Nephron progenitor cell (in vitro differentiated cells): ENCODE data around the gene MTHFD1L.

Experiments
- DNase-seq: peaks from one replicate; pipeline ENCODE4 v3.0.0; 2021
- H3K27ac Mint-ChIP-seq: 2 replicates; pipeline ENCODE4 v1.8.0; 2021; ENCODE audit warnings: mild to moderate bottlenecking, moderate library complexity, mixed read lengths
- H3K27me3 Mint-ChIP-seq: 2 replicates; pipeline ENCODE4 v1.8.0; 2021; ENCODE audit warnings: mild to moderate bottlenecking, low read depth, mixed read lengths; ENCODE audit not compliant: poor library complexity
- H3K36me3 Mint-ChIP-seq: 2 replicates; pipeline ENCODE4 v1.8.0; 2021; ENCODE audit warnings: low read depth, mixed read lengths
- H3K4me1 Mint-ChIP-seq: 2 replicates; pipeline ENCODE4 v1.8.0; 2021; ENCODE audit warnings: mixed read lengths
- H3K4me3 Mint-ChIP-seq: 2 replicates; pipeline ENCODE4 v1.8.0; 2021; ENCODE audit warnings: mild to moderate bottlenecking, moderate library complexity, mixed read lengths
- H3K9me3 Mint-ChIP-seq: 2 replicates; pipeline ENCODE4 v1.8.0; 2021; ENCODE audit warnings: mild to moderate bottlenecking, moderate library complexity, mixed read lengths
- TF ChIP-seq, protein P1 (sequence below): fragments of 200-600 bp; sonication (generic); IDR thresholded peaks from 2 replicates; pipeline ENCODE4 v1.5.0; 2021; ENCODE audit warnings: antibody characterized with exemption

MTHFD1L gene

DNA sequence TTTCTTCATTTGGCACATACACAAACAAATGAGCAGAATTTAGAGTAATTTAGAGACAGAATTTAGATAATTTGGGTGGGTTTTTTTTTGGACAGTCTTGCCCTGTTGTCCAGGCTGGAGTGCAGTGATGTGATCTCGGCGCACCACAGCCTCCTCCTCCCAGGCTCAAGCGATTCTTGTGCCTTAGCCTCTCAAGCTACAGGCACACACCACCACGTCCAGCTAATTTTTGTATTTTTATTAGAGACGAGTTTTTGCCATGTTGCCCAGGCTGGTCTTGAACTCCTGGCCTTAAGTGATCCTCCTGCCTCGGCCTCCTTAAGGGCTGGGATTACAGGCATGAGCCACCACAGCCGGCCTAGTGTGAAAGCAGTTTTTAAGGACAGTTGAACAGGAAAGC lies 127.8 kb downstream of the MTHFD1L start:
- Mint-ChIP-seq H3K4me1 (no peaks in the 10 kb centered on the region), H3K27ac (no peak overlapping the region), H3K27me3 (no peaks in the 10 kb centered on the region), H3K9me3 (peaks cover 9% of the 10 kb centered on the region), H3K4me3 (no peak overlapping the region), H3K36me3 (peaks cover 47% of the 10 kb centered on the region)
- DNase-seq, result no peak
- TF ChIP-seq, protein P1, sequence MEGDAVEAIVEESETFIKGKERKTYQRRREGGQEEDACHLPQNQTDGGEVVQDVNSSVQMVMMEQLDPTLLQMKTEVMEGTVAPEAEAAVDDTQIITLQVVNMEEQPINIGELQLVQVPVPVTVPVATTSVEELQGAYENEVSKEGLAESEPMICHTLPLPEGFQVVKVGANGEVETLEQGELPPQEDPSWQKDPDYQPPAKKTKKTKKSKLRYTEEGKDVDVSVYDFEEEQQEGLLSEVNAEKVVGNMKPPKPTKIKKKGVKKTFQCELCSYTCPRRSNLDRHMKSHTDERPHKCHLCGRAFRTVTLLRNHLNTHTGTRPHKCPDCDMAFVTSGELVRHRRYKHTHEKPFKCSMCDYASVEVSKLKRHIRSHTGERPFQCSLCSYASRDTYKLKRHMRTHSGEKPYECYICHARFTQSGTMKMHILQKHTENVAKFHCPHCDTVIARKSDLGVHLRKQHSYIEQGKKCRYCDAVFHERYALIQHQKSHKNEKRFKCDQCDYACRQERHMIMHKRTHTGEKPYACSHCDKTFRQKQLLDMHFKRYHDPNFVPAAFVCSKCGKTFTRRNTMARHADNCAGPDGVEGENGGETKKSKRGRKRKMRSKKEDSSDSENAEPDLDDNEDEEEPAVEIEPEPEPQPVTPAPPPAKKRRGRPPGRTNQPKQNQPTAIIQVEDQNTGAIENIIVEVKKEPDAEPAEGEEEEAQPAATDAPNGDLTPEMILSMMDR, result no peak

GRCh38 chr6:150994026-150994425 lies 128.5 kb downstream of the MTHFD1L start:
- Mint-ChIP-seq H3K27ac (no peak overlapping the region), H3K4me1 (no peaks in the 10 kb centered on the region), H3K4me3 (no peak overlapping the region), H3K36me3 (peaks cover 48% of the 10 kb centered on the region), H3K9me3 (peaks cover 9% of the 10 kb centered on the region), H3K27me3 (no peaks in the 10 kb centered on the region)
- TF ChIP-seq, protein P1, result no peak
- no peak for DNase-seq

DNA sequence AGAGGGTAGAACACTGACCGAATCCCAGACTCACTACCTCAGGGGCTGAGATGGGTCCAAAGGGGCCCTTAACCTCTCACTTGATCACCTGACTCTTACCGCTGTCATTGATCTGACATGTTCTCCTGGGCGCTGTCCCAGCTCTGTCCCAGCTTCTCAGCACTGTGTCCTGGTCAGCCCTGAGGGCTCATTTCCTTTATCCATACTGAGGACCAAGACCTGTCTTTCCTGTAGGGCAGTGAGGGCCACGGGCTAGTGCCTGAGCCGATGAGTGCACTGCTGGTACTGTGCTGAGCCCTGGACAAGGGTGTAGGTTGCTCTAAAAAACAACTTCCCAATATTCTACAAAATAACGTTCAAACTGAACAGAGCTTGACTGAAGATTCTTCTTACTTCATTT lies 131.5 kb downstream of the MTHFD1L start:
- no peak for DNase-seq
- Mint-ChIP-seq H3K27ac (no peak overlapping the region), H3K4me1 (peaks cover 17% of the 10 kb centered on the region)

GRCh38 chr6:150999107-150999506 lies 133.6 kb downstream of the MTHFD1L start:
- DNase-seq, result no peak
- TF ChIP-seq, protein P1, result no peak
- peaks cover 25% of the 10 kb centered on the region for H3K4me1 Mint-ChIP-seq
- no peak overlapping the region for H3K27ac Mint-ChIP-seq
- no peaks in the 10 kb centered on the region for H3K27me3 Mint-ChIP-seq
- H3K4me3 Mint-ChIP-seq, result no peak overlapping the region
- H3K9me3 Mint-ChIP-seq, result peaks cover 3% of the 10 kb centered on the region
- H3K36me3 Mint-ChIP-seq, result peaks cover 33% of the 10 kb centered on the region

More for the DNA sequence above, 131.5 kb downstream of the MTHFD1L start:
- Mint-ChIP-seq H3K4me3 (no peak overlapping the region), H3K9me3 (peaks cover 9% of the 10 kb centered on the region), H3K36me3 (peaks cover 49% of the 10 kb centered on the region), H3K27me3 (no peaks in the 10 kb centered on the region)
- TF ChIP-seq, protein P1, result no peak

- H3K4me1 Mint-ChIP-seq, result peaks cover 30% of the 10 kb centered on the region
- H3K36me3 Mint-ChIP-seq, result peaks cover 28% of the 10 kb centered on the region
- no peaks in the 10 kb centered on the region for H3K9me3 Mint-ChIP-seq
- no peak for DNase-seq
- H3K27ac Mint-ChIP-seq, result no peak overlapping the region
- no peak overlapping the region for H3K4me3 Mint-ChIP-seq
- TF ChIP-seq, protein P1, result no peak
- no peaks in the 10 kb centered on the region for H3K27me3 Mint-ChIP-seq
Observed at GRCh38 chr6:150999576-150999975, 134.1 kb downstream of the MTHFD1L start.

DNA sequence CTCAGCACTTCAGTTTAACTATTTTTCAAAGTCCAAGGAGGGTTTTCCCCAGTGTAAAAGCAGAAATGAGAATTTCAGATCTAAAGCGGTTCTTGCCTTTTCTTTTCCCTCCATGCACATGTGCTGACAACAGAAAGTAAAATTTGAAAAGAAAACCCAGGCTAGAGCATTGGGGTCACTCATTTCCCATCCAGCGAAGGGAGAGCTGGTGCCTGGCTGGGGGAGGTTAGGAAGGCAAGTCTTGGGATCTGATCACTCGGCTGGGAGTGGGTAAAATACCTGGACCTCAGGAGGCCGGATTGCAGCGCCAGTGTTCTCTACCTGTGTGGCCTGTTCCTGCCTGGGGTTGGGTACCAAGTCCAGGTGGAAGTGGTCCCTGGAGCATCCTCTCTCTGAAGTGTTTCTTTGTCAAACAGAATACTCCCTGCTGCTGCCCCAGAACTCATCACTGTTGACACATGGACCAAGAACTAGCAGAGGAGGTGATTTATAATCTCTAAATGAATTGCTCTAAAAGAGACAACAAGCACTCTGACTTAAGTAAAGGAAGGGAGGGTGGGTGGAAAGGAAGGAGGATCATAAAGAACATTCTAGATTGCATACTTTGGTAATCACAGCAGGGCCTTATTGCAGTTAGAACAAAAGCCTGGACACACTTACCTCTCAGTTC lies 136.0 kb downstream of the MTHFD1L start:
- TF ChIP-seq, protein P1, result no peak
- Mint-ChIP-seq H3K4me1 (peaks cover 39% of the 10 kb centered on the region), H3K9me3 (no peaks in the 10 kb centered on the region), H3K4me3 (no peak overlapping the region), H3K27ac (peak overlapping the region; percentile 90), H3K27me3 (no peaks in the 10 kb centered on the region), H3K36me3 (peaks cover 19% of the 10 kb centered on the region)
- no peak for DNase-seq
